ENCODE measurements around the gene SERPINC1.
"Not testable (repeated sequence)": the region's sequence is repeated elsewhere in the genome, so short reads cannot be mapped to it uniquely, and the experiment has no call there.

The SERPINC1 gene

DNA sequence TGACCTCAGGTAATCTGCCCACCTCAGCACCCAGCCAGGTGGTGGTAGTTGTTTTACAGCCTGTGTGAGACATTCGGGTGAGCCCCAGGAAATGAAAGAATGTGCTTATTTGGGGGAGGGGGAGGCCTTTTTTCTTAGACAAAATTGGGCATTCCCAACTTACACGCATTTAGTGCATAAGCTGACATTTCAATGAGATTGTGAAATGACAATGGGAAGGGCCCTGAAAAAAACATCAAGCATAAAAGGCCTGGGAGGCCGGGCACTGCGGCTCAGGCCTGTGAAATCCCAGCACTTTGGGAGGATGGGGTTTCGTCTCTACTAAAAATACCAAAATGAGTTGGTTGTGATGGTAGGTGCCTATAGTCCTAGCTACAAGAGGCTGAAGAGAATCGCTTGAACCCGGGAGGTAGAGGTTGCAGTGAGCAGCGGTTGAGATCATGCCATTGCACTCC is 54.3 kb downstream of the SERPINC1 start:
- DNase-seq = no peak

DNA sequence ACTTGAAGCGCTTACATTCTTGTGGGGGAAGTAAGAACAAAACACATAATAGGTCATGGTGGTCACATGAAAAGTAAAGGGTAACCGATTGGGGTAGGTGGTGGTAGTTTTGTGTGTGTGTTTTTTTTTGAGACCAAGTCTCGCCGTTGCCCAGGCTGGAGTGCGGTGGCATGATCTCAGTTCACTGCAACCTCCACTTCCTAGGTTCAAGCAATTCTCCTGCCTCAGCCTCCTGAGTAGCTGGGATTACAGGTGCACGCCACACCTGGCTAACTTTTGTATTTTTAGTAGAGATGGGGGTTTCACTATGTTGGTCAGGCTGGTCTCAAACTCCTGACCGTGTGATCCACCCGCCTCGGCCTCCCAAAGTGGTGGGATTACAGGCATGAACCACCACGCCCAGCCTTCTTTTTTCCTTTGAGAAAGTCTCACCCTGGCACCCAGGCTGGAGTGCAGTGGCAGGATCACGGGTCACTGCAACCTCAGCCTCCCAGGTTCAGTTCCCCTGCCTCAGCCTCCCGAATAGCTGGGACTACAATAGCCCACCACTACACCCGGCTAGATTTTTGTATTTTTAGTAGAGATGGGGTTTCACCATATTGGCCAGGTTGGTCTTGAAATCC is 54.9 kb downstream of the SERPINC1 start:
- not testable (repeated sequence) for DNase-seq

DNA sequence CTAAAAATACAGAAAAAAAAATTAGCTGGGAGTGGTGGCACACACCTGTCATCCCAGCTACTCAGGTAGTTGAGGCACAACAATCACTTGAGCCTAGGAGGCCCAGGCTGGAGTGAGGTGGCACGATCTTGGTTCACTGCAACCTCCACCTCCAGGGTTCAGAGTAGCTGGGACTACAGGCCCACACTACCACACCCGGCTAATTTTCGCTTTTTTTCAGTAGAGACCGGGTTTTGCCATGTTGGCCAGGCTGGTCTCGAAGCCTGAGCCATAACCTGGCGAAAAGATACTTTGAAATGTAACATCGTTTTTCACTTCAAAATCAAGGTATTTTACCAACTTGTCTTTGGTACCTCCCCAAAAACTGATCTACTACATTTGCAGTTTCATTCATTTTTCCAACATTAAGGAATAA is 55.4 kb downstream of the SERPINC1 start:
- DNase-seq = no peak

DNA sequence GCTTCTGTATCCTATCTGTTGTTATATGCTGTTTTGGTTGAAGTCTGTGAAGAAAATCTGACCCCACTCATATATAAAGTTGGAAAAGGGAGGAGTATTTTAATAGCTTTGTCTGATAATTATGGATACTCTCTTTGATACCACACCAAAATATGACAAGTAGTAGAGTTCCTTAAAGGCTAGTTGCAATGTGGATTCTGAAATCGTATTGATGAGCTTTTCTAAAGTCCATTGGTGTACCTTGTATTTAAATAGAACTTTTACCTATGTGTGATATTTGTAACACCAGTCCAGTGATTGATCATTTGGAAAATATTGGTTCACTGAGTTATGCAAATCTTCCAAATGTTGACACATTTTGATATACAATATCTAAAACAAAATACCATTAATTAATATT is 57.1 kb downstream of the SERPINC1 start:
- no peak for DNase-seq

DNA sequence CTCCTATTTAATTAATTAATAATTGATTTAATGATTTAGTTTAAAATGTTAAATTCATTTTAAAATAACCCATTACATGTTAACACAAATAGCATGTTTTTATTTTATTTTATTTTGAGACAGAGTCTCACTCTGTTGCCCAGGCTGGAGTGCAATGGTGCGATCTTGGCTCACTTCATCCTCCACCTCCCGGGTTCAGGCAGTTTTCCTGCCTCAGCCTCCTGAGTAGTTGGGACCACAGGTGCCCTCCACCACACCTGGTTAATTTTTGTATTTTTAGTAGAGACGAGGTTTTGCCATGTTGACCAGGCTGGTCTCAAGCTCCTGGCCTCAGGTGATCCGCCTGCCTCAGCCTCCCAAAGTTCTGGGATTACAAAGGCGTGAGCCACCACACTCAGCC is 57.6 kb downstream of the SERPINC1 start:
- DNase-seq = not testable (repeated sequence)

DNA sequence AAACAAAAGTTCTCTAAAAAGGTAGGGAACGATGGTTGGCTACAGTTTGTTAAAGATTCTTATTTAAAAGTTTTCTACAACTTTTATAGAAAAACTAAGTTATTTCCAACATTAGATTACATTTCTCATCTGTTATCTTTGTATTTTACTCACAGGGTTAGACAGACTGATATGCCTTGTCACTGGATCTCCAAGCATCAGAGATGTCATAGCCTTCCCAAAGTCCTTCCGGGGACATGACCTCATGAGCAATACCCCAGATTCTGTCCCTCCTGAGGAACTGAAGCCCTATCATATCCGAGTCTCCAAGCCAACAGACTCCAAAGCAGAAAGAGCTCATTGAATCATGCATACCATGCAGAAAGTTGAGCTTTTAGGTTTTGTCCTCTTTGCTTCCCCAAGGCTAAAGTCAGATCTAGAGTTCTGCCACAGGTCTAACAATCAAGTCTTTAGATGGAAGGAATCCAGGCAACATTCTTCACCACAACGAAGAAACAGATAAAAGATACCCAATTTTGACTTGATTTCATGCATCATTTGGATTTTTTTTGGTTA is 59.7 kb downstream of the SERPINC1 start:
- DNase-seq = no peak

DNA sequence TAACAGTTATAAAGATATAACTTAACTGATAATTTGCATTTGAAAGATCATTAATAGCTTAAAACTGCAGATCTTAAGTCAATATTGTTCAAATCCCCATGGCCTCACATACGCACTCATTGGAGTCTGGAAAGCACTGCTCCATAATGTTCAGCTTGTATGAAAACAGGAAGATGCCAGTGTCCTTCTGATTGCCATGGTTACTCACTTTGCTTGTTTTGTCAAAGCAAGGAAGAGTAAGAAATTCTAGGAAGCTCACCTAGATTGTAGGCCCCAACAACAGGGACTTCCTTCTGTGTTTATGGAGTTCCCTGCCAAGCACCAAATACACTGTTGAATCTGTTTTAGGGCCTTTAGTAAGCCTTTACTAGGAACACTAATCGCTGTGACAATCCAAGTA is 60.2 kb downstream of the SERPINC1 start:
- no peak for DNase-seq

DNA sequence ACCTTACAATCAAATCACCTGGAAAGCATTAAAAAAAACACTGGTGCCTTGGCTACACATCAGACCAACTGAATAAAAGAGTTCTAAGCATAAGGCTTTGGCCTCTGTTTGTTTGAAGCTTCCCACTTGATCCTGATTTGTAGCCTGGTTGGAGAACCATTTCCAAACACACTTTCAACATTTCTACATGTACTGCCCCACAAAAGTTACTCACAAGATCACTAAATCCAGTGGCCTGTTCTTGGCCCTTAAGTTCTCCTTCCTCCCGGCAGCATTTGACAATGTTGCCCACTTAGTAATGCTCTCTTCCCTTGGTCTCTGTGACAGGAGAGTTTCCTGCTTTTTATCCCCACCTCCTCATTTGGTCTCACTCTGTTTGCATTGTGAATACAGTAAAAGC is 61.1 kb downstream of the SERPINC1 start:
- DNase-seq = no peak

Data from NCI-H446 (cell line).